A549 treated with dexamethasone at 1 μM for 4 hours (cell line): ENCODE results near the gene ZNF891. TPM values are rescaled to one million over a fixed set of nuclear protein-coding genes. Genes with fewer than 3 reads are reported as not detected.

Experiments
- total RNA-seq: library from RNA; stranded (reverse); fragments of 200-300 nt; extraction: Qiagen RNA extraction; gene quantifications from 5 replicates; pipeline ENCODE4 v1.2.3, GENCODE V29; 2022

The ZNF891 gene
- 0.30 to 0.41 TPM (median 0.34 TPM) in 5 replicates for total RNA-seq

GRCh38 chr12:133130038-133130807 lies at the start of gene ZNF891, which contains the start of gene ZNF10:
Gene ZNF891, minus strand, starts transcription at chr12:133130274. Its CDS starts 8,356 bp downstream, at chr12:133121918.
Gene ZNF10, plus strand, starts transcription at chr12:133130627. Its CDS starts 13,866 bp downstream, at chr12:133144493.

GRCh38 chr12:133080368-133081158 lies 49.5 kb downstream of the ZNF891 start, which contains the start of gene ZNF140:
Gene ZNF140, plus strand, starts transcription at chr12:133080923. Its CDS starts 398 bp downstream, at chr12:133081321.

Other genes with a start within 250 kb of the ZNF891 start
- 19.1 to 25.7 TPM (median 23.0 TPM) in 5 replicates for gene CHFR, start 242.7 kb downstream of the ZNF891 start, total RNA-seq
- gene ZNF605, start 174.0 kb downstream of the ZNF891 start, total RNA-seq: 1.9 to 4.4 TPM (median 3.6 TPM) in 5 replicates
- gene ZNF26, start 143.9 kb downstream of the ZNF891 start, total RNA-seq: 6.3 to 9.1 TPM (median 8.1 TPM) in 5 replicates
- gene ZNF84, start 92.8 kb downstream of the ZNF891 start, total RNA-seq: 11.0 to 12.9 TPM (median 11.9 TPM) in 5 replicates
- 7.6 to 9.6 TPM (median 9.1 TPM) in 5 replicates for gene ZNF140, start 49.4 kb downstream of the ZNF891 start, total RNA-seq
- 1.0 to 1.7 TPM (median 1.6 TPM) in 5 replicates for gene ZNF10, start 353 bp upstream of the ZNF891 start, total RNA-seq
- gene ZNF268, start 51.2 kb upstream of the ZNF891 start, total RNA-seq: 10.1 to 14.0 TPM (median 13.1 TPM) in 5 replicates
- gene ANHX, start 105.6 kb upstream of the ZNF891 start, total RNA-seq: not detected in 5 replicates